ENCODE data around the gene CAMTA1. TPM values are rescaled to one million over a fixed set of nuclear protein-coding genes. Genes with fewer than 3 reads are reported as not detected.

The CAMTA1 gene
- total RNA-seq, 1 experiment from 2014 or later, result 85.2 TPM

GRCh38 chr1:7281821-7282220, 496.6 kb downstream of the CAMTA1 start:
- CTCF ChIA-PET, result no interaction called here
- BruUV-seq (replicated peaks), result no TSS peak
- TF ChIP-seq CTCF (conservative IDR thresholded peaks at IDR 0.05; ENCODE audit: low read depth, low read length), result no peak
- TF ChIP-seq EZH2 (IDR thresholded peaks at IDR 0.05; ENCODE audit: borderline replicate concordance, low read depth, low read length, poor library complexity, severe bottlenecking), result no peak
- Histone ChIP-seq H3K4me3 (ENCODE audit: low read depth, low read length, poor library complexity, severe bottlenecking) (no peak overlapping the region), H3K27ac (ENCODE audit: low read depth, low read length, poor library complexity, severe bottlenecking) (no peak overlapping the region), H3K36me3 (ENCODE audit: insufficient read depth, low read length, poor library complexity, severe bottlenecking) (no peaks in the 10 kb centered on the region), H3K4me1 (ENCODE audit: insufficient read depth, low read length, poor library complexity, severe bottlenecking) (no peaks in the 10 kb centered on the region), H3K9me3 (ENCODE audit: low read depth, low read length, poor library complexity, severe bottlenecking) (peaks cover 3% of the 10 kb centered on the region), H3K27me3 (replicated peaks; ENCODE audit: insufficient read depth, low read depth, low read length, poor library complexity) (no peaks in the 10 kb centered on the region)
- POLR2A ChIA-PET (ENCODE audit: low non-redundant PET), result no interaction called here
- intact Hi-C loops (cut with micrococcal nuclease; ENCODE audit: unreplicated experiment), result no loop called here
- no peak for DNase-seq (ENCODE audit: low spot score)

- intact Hi-C loops (cut with micrococcal nuclease; ENCODE audit: unreplicated experiment), result no loop called here
- TF ChIP-seq EZH2 (IDR thresholded peaks at IDR 0.05; ENCODE audit: borderline replicate concordance, low read depth, low read length, poor library complexity, severe bottlenecking) (no peak), CTCF (conservative IDR thresholded peaks at IDR 0.05; ENCODE audit: low read depth, low read length) (no peak)
- no peaks in the 10 kb centered on the region for H3K36me3 ChIP-seq (ENCODE audit: insufficient read depth, low read length, poor library complexity, severe bottlenecking)
- no TSS peak for BruUV-seq (replicated peaks)
- POLR2A ChIA-PET (ENCODE audit: low non-redundant PET), result no interaction called here
- H3K27ac ChIP-seq (ENCODE audit: low read depth, low read length, poor library complexity, severe bottlenecking), result no peak overlapping the region
- DNase-seq (ENCODE audit: low spot score), result no peak
- no peak overlapping the region for H3K4me3 ChIP-seq (ENCODE audit: low read depth, low read length, poor library complexity, severe bottlenecking)
- H3K9me3 ChIP-seq (ENCODE audit: low read depth, low read length, poor library complexity, severe bottlenecking), result no peaks in the 10 kb centered on the region
- no peaks in the 10 kb centered on the region for H3K4me1 ChIP-seq (ENCODE audit: insufficient read depth, low read length, poor library complexity, severe bottlenecking)
- CTCF ChIA-PET, result interaction anchor here (0.5 kb wide), 1 partner anchor 309 kb away, joined by 3 read pairs; no protein-coding TSS in a partner anchor
- no peaks in the 10 kb centered on the region for H3K27me3 ChIP-seq (replicated peaks; ENCODE audit: insufficient read depth, low read depth, low read length, poor library complexity)
Measured at GRCh38 chr1:7284839-7285435, 499.7 kb downstream of the CAMTA1 start.

DNA sequence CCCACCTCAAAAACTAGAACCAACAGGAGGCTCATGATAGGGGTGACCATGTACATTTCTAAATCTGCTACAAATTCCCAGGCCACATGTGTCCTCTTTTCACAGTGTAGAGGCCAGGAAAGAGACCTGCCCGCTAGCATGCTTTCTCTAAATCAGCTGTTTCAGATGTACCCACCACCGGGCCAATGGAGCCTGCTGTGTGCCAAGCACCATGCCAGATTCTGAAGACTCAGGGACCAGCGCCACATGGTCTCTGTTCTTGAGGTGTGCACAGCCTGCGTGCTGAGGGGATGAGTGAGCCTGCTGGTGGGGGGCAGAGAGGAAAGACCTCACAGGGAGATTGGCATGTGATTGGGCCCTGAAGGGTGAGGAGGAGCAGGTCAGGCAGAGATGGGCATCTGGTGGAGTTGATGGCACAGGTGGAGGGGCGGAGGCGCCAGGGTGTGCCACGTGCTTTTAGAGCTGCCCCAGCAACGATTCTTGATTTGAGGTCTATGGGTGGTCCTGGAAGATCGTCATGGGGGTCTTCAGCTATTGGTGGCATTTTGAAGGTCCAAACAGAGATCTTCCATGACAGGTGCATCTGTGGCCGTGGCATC, 500.7 kb downstream of the CAMTA1 start:
- no TSS peak for BruUV-seq (replicated peaks)
- Histone ChIP-seq H3K9me3 (ENCODE audit: low read depth, low read length, poor library complexity, severe bottlenecking) (no peaks in the 10 kb centered on the region), H3K27me3 (replicated peaks; ENCODE audit: insufficient read depth, low read depth, low read length, poor library complexity) (no peaks in the 10 kb centered on the region), H3K36me3 (ENCODE audit: insufficient read depth, low read length, poor library complexity, severe bottlenecking) (no peaks in the 10 kb centered on the region), H3K4me1 (ENCODE audit: insufficient read depth, low read length, poor library complexity, severe bottlenecking) (peaks cover 2% of the 10 kb centered on the region), H3K4me3 (ENCODE audit: low read depth, low read length, poor library complexity, severe bottlenecking) (no peak overlapping the region), H3K27ac (ENCODE audit: low read depth, low read length, poor library complexity, severe bottlenecking) (no peak overlapping the region)
- intact Hi-C loops (cut with micrococcal nuclease; ENCODE audit: unreplicated experiment), result no loop called here
- ChIA-PET POLR2A (ENCODE audit: low non-redundant PET) (no interaction called here), CTCF (no interaction called here)
- no peak for TF ChIP-seq CTCF (conservative IDR thresholded peaks at IDR 0.05; ENCODE audit: low read depth, low read length)
- TF ChIP-seq EZH2 (IDR thresholded peaks at IDR 0.05; ENCODE audit: borderline replicate concordance, low read depth, low read length, poor library complexity, severe bottlenecking), result no peak
- DNase-seq (ENCODE audit: low spot score), result no peak

Data from A673 (cell line).